Omental fat pad (tissue), 4 donors: Measurements from ENCODE around the gene ATOH1. TPM values are rescaled to one million over a fixed set of nuclear protein-coding genes. Genes with fewer than 3 reads are reported as not detected.

Experiments used
- ATAC-seq: fragments of 150-250 bp; one replicate; pipeline ENCODE4 v1.9.1; 2016; ENCODE audit warnings: mild to moderate bottlenecking, moderate library complexity; ENCODE audit not compliant: low FRiP score
- DNase-seq: peaks from one replicate; pipeline ENCODE4 v3.0.0-alpha.2; 2019; ENCODE audit warnings: low spot score
- CTCF ChIP-seq, 3 donors: fragments of 450-650 bp; IDR thresholded peaks; one replicate each; pipeline ENCODE4 v1.5.1; 2016 to 2017; ENCODE audit warnings: antibody characterized with exemption in 3 of 3, mild to moderate bottlenecking in 3 of 3, moderate library complexity in 2 of 3
- total RNA-seq, 4 donors: library from RNA; depleted of rRNA; stranded (reverse); fragments of >200 nt; gene quantifications; one replicate each; pipeline ENCODE4 v1.1.0, GENCODE V29; 2016

Gene ATOH1
- total RNA-seq, 4 donors from 2014 or later, result not detected

- no peak for ATAC-seq
- no peak for DNase-seq
- no peak for TF ChIP-seq CTCF (IDR thresholded peaks at IDR 0.05)
These were observed 7.4 kb downstream of the ATOH1 start for GRCh38 chr4:93835929-93836328.

GRCh38 chr4:93839704-93840103 is 11.2 kb downstream of the ATOH1 start:
- no peak for DNase-seq
- no peak for TF ChIP-seq CTCF (IDR thresholded peaks at IDR 0.05)
- no peak for ATAC-seq

GRCh38 chr4:93841803-93842345 is 13.3 kb downstream of the ATOH1 start:
- no peak for TF ChIP-seq CTCF (IDR thresholded peaks at IDR 0.05)
- no peak for DNase-seq
- no peak for ATAC-seq

GRCh38 chr4:93842601-93843252 is 14.2 kb downstream of the ATOH1 start:
- DNase-seq (no peak), ATAC-seq (no peak)
- no peak for TF ChIP-seq CTCF (IDR thresholded peaks at IDR 0.05)

GRCh38 chr4:93843772-93844171 is 15.2 kb downstream of the ATOH1 start:
- no peak for ATAC-seq
- no peak for DNase-seq
- no peak for TF ChIP-seq CTCF (IDR thresholded peaks at IDR 0.05)

- ATAC-seq (no peak), DNase-seq (no peak)
- no peak for TF ChIP-seq CTCF (IDR thresholded peaks at IDR 0.05)
These were observed 24.1 kb downstream of the ATOH1 start for GRCh38 chr4:93852680-93853079.

GRCh38 chr4:93855926-93856325 is 27.4 kb downstream of the ATOH1 start:
- ATAC-seq (no peak), DNase-seq (no peak)
- TF ChIP-seq CTCF (IDR thresholded peaks at IDR 0.05), result no peak
